OCI-LY1 (cell line): ENCODE data around the gene CTIF.

Experiments
- H2AFZ ChIP-seq: fragments of 200-600 bp; sonication (generic), shearing (Covaris generic); 2 replicates; pipeline ENCODE4 v1.6.0; 2014; ENCODE audit warnings: antibody characterized with exemption, mild to moderate bottlenecking, low read length
- H3F3A ChIP-seq: fragments of 200-600 bp; sonication (generic), shearing (Covaris generic); 2 replicates; pipeline ENCODE4 v1.6.0; 2014; ENCODE audit warnings: mild to moderate bottlenecking, antibody characterized with exemption, low read length, moderate library complexity; ENCODE audit not compliant: insufficient read depth
- H3K27ac ChIP-seq: fragments of 200-600 bp; sonication (generic); 2 replicates; pipeline ENCODE4 v1.5.1; 2014; ENCODE audit warnings: low read length, mixed run types, mild to moderate bottlenecking, low read depth; ENCODE audit not compliant: poor library complexity, severe bottlenecking
- H3K27me3 ChIP-seq: fragments of 200-600 bp; sonication (generic); 2 replicates; pipeline ENCODE4 v1.6.0; 2014; ENCODE audit warnings: antibody characterized with exemption, mild to moderate bottlenecking, low read length, moderate library complexity; ENCODE audit not compliant: insufficient read depth
- H3K36me3 ChIP-seq: fragments of 200-600 bp; sonication (generic); 2 replicates; pipeline ENCODE4 v1.6.1; 2014; ENCODE audit warnings: mild to moderate bottlenecking, antibody characterized with exemption, low read length, moderate library complexity, mixed read lengths; ENCODE audit not compliant: insufficient read depth
- H3K4me1 ChIP-seq: fragments of 200-600 bp; sonication (generic); 2 replicates; pipeline ENCODE4 v1.5.1; 2014; ENCODE audit warnings: mild to moderate bottlenecking, low read length, moderate library complexity; ENCODE audit not compliant: insufficient read depth, severe bottlenecking
- H3K4me2 ChIP-seq: fragments of 200-600 bp; sonication (generic), shearing (Covaris generic); 2 replicates; pipeline ENCODE4 v1.6.1; 2014; ENCODE audit warnings: low read length
- H3K4me3 ChIP-seq: fragments of 200-600 bp; sonication (generic); 2 replicates; pipeline ENCODE4 v1.5.1; 2014; ENCODE audit warnings: low read length, low read depth, mild to moderate bottlenecking, mixed read lengths; ENCODE audit not compliant: poor library complexity, severe bottlenecking
- H3K79me2 ChIP-seq: fragments of 200-600 bp; shearing (Covaris generic); 2 replicates; pipeline ENCODE4 v1.6.1; 2016; ENCODE audit warnings: mixed run types, low read length, mixed read lengths; ENCODE audit not compliant: insufficient read depth
- H3K9ac ChIP-seq: fragments of 200-600 bp; sonication (generic), shearing (Covaris generic); 2 replicates; pipeline ENCODE4 v1.6.1; 2014; ENCODE audit warnings: mild to moderate bottlenecking, low read length, mixed read lengths
- H3K9me2 ChIP-seq: fragments of 200-600 bp; sonication (generic), shearing (Covaris generic); 2 replicates; pipeline ENCODE4 v1.6.1; 2014; ENCODE audit warnings: low read depth, mild to moderate bottlenecking, low read length, mixed read lengths
- H3K9me3 ChIP-seq: fragments of 200-600 bp; shearing (Covaris generic); 2 replicates; pipeline ENCODE4 v1.6.1; 2014; ENCODE audit warnings: low read length, mixed read lengths
- H4K20me1 ChIP-seq: fragments of 200-600 bp; sonication (generic), shearing (Covaris generic); 2 replicates; pipeline ENCODE4 v1.6.0; 2016; ENCODE audit warnings: mild to moderate bottlenecking, low read length; ENCODE audit not compliant: insufficient read depth
- EZH2 ChIP-seq: fragments of 200-600 bp; sonication (generic), shearing (Covaris generic); IDR thresholded peaks from 2 replicates; pipeline ENCODE4 v1.8.0; 2017; ENCODE audit warnings: borderline replicate concordance, mixed run types, mild to moderate bottlenecking, antibody characterized with exemption, low read length, moderate library complexity, mixed read lengths
- TF ChIP-seq, protein P1 (sequence below): fragments of 200-600 bp; sonication (generic), shearing (Covaris generic); IDR thresholded peaks from 2 replicates; pipeline ENCODE4 v1.5.1; 2017; ENCODE audit warnings: mild to moderate bottlenecking, antibody characterized with exemption, low read length, moderate library complexity, mixed read lengths

CTIF gene

DNA sequence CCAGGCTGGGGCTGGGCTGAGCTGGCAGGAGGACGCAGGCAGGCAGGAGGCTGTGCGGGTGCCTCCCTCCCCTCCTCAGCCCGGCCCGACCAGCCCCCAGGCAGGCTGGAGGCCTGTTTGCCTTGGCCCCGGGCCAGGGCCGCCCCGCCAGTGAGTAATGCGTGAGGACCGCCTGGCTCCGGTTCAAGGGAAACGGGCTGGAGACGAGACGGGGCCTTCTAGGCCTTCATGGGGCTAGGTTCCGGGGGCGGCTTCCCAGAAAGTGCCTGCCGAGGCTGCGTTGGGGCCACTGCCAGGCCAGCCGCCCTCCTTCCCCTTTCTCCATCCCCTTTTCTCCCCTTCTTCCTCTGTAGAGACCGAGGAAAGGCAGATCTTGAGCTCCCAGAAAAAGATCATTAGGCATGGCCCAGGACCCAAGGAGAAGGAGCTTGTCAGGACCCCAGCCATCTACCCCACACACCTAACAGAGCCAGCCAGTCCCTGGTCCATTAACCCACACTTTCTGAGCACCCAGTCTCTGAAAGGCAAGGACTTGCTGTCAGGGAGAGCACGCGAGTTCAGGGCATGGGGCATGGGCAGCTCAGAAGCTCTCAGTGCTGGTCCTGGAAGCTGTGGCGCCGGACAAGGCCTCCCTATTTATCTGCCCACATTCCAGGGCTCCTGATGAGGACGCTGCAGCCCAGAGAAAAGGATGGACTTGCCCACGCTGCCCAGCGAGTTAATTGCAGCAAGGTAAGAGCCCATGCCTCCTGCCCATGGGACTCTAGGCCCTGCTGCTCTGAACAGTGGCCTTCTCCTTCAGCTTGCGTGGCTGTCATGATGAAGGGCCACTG lies 363.4 kb downstream of the CTIF start:
- TF ChIP-seq EZH2 = no peak
- TF ChIP-seq, protein P1, sequence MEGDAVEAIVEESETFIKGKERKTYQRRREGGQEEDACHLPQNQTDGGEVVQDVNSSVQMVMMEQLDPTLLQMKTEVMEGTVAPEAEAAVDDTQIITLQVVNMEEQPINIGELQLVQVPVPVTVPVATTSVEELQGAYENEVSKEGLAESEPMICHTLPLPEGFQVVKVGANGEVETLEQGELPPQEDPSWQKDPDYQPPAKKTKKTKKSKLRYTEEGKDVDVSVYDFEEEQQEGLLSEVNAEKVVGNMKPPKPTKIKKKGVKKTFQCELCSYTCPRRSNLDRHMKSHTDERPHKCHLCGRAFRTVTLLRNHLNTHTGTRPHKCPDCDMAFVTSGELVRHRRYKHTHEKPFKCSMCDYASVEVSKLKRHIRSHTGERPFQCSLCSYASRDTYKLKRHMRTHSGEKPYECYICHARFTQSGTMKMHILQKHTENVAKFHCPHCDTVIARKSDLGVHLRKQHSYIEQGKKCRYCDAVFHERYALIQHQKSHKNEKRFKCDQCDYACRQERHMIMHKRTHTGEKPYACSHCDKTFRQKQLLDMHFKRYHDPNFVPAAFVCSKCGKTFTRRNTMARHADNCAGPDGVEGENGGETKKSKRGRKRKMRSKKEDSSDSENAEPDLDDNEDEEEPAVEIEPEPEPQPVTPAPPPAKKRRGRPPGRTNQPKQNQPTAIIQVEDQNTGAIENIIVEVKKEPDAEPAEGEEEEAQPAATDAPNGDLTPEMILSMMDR = no peak
- Histone ChIP-seq H3K79me2 (no peaks in the 10 kb centered on the region), H3K4me3 (no peak overlapping the region), H3K9me2 (no peaks in the 10 kb centered on the region), H3K27ac (no peak overlapping the region), H2AFZ (no peak overlapping the region), H3K9me3 (0 out of 2 replicates have a peak, but pooled peaks cover 10% of the 10 kb centered on the region), H3F3A (no peaks in the 10 kb centered on the region), H3K27me3 (peaks cover 20% of the 10 kb centered on the region; the same call in 1 of the 2 replicates), H3K9ac (no peak overlapping the region), H3K36me3 (no peaks in the 10 kb centered on the region), H4K20me1 (no peaks in the 10 kb centered on the region), H3K4me2 (no peak overlapping the region), H3K4me1 (peaks cover 4% of the 10 kb centered on the region)

DNA sequence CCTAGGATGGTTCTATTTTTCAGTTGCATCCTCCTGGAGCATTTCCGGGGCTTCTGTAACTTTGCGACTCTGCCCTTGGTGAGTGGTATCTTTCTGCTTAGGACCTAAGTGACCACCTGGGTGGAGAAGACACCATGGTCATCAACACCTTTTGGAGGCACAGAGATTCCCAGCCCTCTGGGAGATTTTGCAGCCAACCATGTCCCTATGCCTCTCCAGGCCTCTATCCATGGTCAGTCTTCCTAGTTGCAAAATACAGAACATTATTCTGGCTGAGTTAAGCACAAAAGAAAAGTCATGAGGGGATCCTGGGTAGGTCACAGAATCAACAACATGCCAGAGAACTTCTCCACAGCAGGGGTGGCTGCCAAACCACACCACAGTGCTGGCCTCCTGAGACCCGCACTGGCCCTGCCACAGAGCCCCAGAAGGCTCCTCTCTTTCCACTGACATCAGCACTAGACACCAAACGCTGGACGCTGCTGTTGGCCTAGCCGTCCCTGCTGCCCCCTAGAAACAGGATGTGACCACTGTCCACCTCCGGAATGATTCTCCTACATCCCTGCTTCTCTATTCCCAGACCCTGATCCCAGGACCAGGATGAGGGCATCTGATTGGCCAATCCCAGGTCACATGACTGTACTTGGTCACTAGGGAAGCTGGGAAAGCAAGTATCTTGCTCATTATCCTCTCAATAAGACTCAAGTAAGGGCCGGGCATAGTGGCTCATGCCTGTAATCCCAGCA lies 364.2 kb downstream of the CTIF start:
- no peaks in the 10 kb centered on the region for H4K20me1 ChIP-seq
- no peaks in the 10 kb centered on the region for H3K9me2 ChIP-seq
- H2AFZ ChIP-seq = no peak overlapping the region
- TF ChIP-seq EZH2 = no peak
- TF ChIP-seq, protein P1 = no peak
- H3K4me2 ChIP-seq = no peak overlapping the region
- H3K4me3 ChIP-seq = no peak overlapping the region
- no peaks in the 10 kb centered on the region for H3F3A ChIP-seq
- peaks cover 4% of the 10 kb centered on the region for H3K4me1 ChIP-seq
- no peak overlapping the region for H3K27ac ChIP-seq
- no peaks in the 10 kb centered on the region for H3K79me2 ChIP-seq
- no peaks in the 10 kb centered on the region for H3K36me3 ChIP-seq
- no peak overlapping the region for H3K9ac ChIP-seq
- H3K9me3 ChIP-seq = 0 out of 2 replicates have a peak, but pooled peaks cover 10% of the 10 kb centered on the region
- peaks cover 20% of the 10 kb centered on the region; the same call in 1 of the 2 replicates for H3K27me3 ChIP-seq

DNA sequence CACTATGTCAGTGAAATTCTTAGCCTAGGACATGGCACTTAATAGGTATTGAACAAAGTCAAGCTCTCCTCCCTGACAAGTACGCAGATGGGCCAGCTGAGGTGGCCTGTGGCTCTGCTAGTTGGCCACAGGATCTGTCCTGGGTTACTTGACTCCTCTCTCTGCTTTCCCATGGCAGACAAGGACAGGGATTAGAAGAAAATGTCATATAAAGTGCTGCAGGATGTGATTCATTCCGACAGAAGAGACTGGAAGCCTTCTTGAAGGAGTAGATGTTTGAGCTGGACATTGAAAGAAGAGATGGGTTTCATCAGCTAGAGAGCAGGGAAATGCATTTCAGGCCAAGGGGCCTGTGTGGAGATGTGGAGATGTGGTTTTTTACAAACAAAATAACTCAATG lies 365.3 kb downstream of the CTIF start:
- TF ChIP-seq, protein P1 = no peak
- TF ChIP-seq EZH2 = no peak
- no peaks in the 10 kb centered on the region for H4K20me1 ChIP-seq
- H3K4me2 ChIP-seq = no peak overlapping the region

More for the DNA sequence above, 365.3 kb downstream of the CTIF start:
- Histone ChIP-seq H3K9me2 (no peaks in the 10 kb centered on the region), H3K4me3 (no peak overlapping the region), H3K36me3 (no peaks in the 10 kb centered on the region), H3K79me2 (no peaks in the 10 kb centered on the region), H3K27ac (no peak overlapping the region), H3F3A (no peaks in the 10 kb centered on the region), H3K4me1 (peaks cover 4% of the 10 kb centered on the region), H3K27me3 (peaks cover 20% of the 10 kb centered on the region; the same call in 1 of the 2 replicates), H3K9ac (no peak overlapping the region), H2AFZ (no peak overlapping the region), H3K9me3 (0 out of 2 replicates have a peak, but pooled peaks cover 10% of the 10 kb centered on the region)
